ENCODE data around the gene PLEKHG4B. TPM values are rescaled to one million over a fixed set of nuclear protein-coding genes. Genes with fewer than 3 reads are reported as not detected.

The PLEKHG4B gene
- total and polyA plus RNA-seq, 2 of the 8 experiments (the other 6 are each of a cell fraction or from before 2014, with no cell fraction given): 31.1 to 43.6 TPM

DNA sequence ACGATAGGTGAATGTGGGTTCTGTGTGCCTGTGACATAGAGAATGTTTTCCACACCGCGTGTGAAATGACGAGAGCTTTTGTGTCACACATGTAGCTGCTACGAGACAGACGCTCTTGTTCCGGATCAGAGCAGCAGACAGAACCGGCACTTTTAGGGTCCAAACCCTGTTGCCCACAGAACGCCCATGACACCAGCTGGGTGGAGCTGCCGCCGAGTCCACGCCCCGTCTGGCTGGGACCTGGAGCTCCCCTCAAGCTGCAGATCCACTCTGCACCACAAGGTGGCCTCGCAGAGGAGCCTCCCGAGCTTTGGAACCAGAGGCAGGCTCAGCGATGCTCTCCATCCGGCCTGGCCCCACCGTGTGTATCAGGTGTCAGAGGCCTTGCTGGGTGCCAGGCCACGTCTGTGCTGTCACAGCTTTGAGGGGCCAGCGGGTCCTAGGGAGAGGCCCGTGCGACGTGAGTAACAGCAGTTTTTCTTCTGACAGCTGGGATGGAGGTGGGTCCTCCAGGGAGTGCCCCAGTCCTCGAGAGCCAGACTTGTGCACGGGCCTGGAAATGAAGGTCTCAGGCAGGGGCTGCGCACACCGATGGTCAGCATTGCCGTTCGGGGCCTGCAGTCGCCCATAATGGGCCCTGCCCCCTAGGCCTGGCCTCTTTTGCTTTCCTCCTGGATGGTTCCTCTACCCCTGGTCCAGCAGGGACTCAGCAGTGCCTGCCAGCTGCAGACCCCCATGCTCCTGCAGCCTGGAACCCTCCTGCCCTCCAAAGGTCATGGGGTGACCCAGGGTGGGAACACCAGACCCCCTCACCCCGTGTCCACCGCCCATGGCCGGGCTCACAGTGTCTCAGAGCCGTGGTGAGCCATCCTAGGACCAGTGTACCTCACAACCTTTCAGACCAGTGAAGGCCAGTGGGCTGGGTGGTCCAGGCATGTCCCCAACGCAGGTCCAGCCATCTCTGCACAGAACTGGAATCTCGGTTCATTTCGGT, 96.8 kb downstream of the PLEKHG4B start (continued):
- TF ChIP-seq YY1 (IDR thresholded peaks at IDR 0.05; ENCODE audit: low read depth, low read length) (peak; percentile 50; the same call in 1 of the 2 replicates), ATF3 (IDR thresholded peaks at IDR 0.05; ENCODE audit: insufficient read depth, low read depth, low read length) (no peak), SP4 (IDR thresholded peaks at IDR 0.05; ENCODE audit: low read length) (no peak), EP300 (IDR thresholded peaks at IDR 0.05; ENCODE audit: borderline replicate concordance in 1 of 2, low read depth in 2 of 2, low read length in 2 of 2) (no peak), MAX (IDR thresholded peaks at IDR 0.05) (peak; percentile 75; the same call in 1 of the 2 replicates), RBBP5 (IDR thresholded peaks at IDR 0.05; ENCODE audit: borderline replicate concordance, low read depth, low read length) (no peak), KDM5A (IDR thresholded peaks at IDR 0.05; ENCODE audit: low read length) (no peak), RAD21 (IDR thresholded peaks at IDR 0.05 in 1 of 2, conservative IDR thresholded peaks at IDR 0.05 in 1 of 2; ENCODE audit: low read depth in 2 of 2, low read length in 2 of 2) (peak; percentile 75 to 77), JUN (IDR thresholded peaks at IDR 0.05; ENCODE audit: low read depth, low read length) (no peak), JUND (IDR thresholded peaks at IDR 0.05; ENCODE audit: low read length) (no peak), HDAC2 (IDR thresholded peaks at IDR 0.05; ENCODE audit: borderline replicate concordance in 1 of 2, low read depth in 2 of 2, low read length in 2 of 2) (no peak), TAF1 (IDR thresholded peaks at IDR 0.05; ENCODE audit: low read depth, low read length) (peak; percentile 66; the same call in 1 of the 2 replicates), ASH2L (IDR thresholded peaks at IDR 0.05; ENCODE audit: low read length) (no peak), MAFK (IDR thresholded peaks at IDR 0.05; ENCODE audit: low read depth, low read length) (no peak), RFX5 (IDR thresholded peaks at IDR 0.05; ENCODE audit: borderline replicate concordance, low read depth, low read length) (no peak), CEBPB (IDR thresholded peaks at IDR 0.05; ENCODE audit: low read depth, low read length) (no peak), KDM1A (IDR thresholded peaks at IDR 0.05; ENCODE audit: borderline replicate concordance, low read length) (no peak), SIX5 (IDR thresholded peaks at IDR 0.05; ENCODE audit: low read depth, low read length) (no peak), CREB1 (IDR thresholded peaks at IDR 0.05) (peak; percentile 51; the same call in 1 of the 2 replicates), RXRA (IDR thresholded peaks at IDR 0.05; ENCODE audit: insufficient read depth, low read depth, low read length) (no peak)
- TF ChIP-seq, protein P1, sequence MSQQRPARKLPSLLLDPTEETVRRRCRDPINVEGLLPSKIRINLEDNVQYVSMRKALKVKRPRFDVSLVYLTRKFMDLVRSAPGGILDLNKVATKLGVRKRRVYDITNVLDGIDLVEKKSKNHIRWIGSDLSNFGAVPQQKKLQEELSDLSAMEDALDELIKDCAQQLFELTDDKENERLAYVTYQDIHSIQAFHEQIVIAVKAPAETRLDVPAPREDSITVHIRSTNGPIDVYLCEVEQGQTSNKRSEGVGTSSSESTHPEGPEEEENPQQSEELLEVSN (IDR thresholded peaks at IDR 0.05): 0 out of 2 replicates have a peak, but pooled peaks have one; percentile 5
